Activated T-cell treated with anti-CD3 and anti-CD28 coated beads, Interleukin-2, amount 50 U/mL, for 72 hours (primary cell): ENCODE measurements around the gene SND1. TPM values are rescaled to one million over a fixed set of nuclear protein-coding genes. Genes with fewer than 3 reads are reported as not detected.

Experiments used
- ATAC-seq, 2 donors: fragments of 150-1000 bp; cut with Tn5 transposase; replicated peaks in 1 of 2; 2 replicates each; pipeline ENCODE4 v1.10.0; 2021; ENCODE audit warnings: moderate library complexity in 2 of 2, mild to moderate bottlenecking in 1 of 2
- DNase-seq, 2 donors: peaks; one replicate each; pipeline ENCODE4 v3.0.0; 2021 to 2022; ENCODE audit warnings: mixed read lengths in 1 of 2
- H3K27ac Mint-ChIP-seq: one replicate; pipeline ENCODE4 v1.8.0; 2022; ENCODE audit warnings: mild to moderate bottlenecking, moderate library complexity, mixed read lengths
- H3K27me3 Mint-ChIP-seq: one replicate; pipeline ENCODE4 v1.8.0; 2022; ENCODE audit warnings: low read depth, mixed read lengths
- H3K36me3 Mint-ChIP-seq, 2 donors: one replicate each; pipeline ENCODE4 v1.8.0; 2022; ENCODE audit warnings: mixed read lengths in 2 of 2, mild to moderate bottlenecking in 1 of 2; ENCODE audit not compliant: insufficient read depth in 2 of 2
- H3K4me1 Mint-ChIP-seq: one replicate; pipeline ENCODE4 v1.8.0; 2022; ENCODE audit warnings: low read depth, mixed read lengths
- H3K4me3 Mint-ChIP-seq, 2 donors: one replicate each; pipeline ENCODE4 v1.8.0; 2022; ENCODE audit warnings: mild to moderate bottlenecking in 2 of 2, mixed read lengths in 2 of 2, moderate library complexity in 2 of 2
- H3K9me3 Mint-ChIP-seq, 2 donors: one replicate each; pipeline ENCODE4 v1.8.0; 2022; ENCODE audit warnings: mixed read lengths in 2 of 2
- total RNA-seq, 2 donors: library from RNA; stranded (reverse); gene quantifications; one replicate each; pipeline ENCODE4 v1.2.3, GENCODE V29; 2022

The SND1 gene
- total RNA-seq, 2 donors from 2014 or later = 237 to 285 TPM

DNA sequence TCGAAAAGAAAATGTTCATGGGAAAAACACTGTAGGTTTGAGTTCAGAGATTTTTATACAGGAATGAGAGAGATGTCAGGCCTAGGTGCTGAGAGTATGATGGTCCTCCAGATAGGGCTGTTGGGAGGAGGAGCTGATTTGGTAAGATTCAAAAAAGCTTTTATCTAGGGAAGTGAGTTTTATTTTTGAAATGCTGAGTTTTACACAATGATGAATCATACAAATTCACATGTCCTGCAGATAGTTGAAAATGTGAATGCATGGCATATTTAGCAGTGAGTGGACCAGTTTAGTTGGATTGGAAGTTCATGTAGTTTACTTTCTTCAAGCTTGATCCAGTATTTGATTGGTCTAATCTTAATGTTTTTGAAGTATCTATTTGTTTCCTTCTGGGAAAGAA is 224.4 kb downstream of the SND1 start:
- DNase-seq = no peak
- Mint-ChIP-seq H3K27me3 (no peaks in the 10 kb centered on the region), H3K9me3 (no peaks in the 10 kb centered on the region), H3K36me3 (peaks cover 0 to 2% of the 10 kb centered on the region in 2 donors), H3K4me3 (no peak overlapping the region), H3K4me1 (peaks cover 32% of the 10 kb centered on the region), H3K27ac (no peak overlapping the region)
- no peak for ATAC-seq

GRCh38 chr7:127877951-127878350 is 226.0 kb downstream of the SND1 start:
- DNase-seq = no peak
- H3K27me3 Mint-ChIP-seq = no peaks in the 10 kb centered on the region
- ATAC-seq = no peak
- H3K36me3 Mint-ChIP-seq = no peaks in the 10 kb centered on the region
- H3K9me3 Mint-ChIP-seq = no peaks in the 10 kb centered on the region
- H3K4me1 Mint-ChIP-seq = peaks cover 17% of the 10 kb centered on the region
- H3K27ac Mint-ChIP-seq = no peak overlapping the region
- no peak overlapping the region for H3K4me3 Mint-ChIP-seq

GRCh38 chr7:127878791-127879190 is 226.8 kb downstream of the SND1 start:
- Mint-ChIP-seq H3K9me3 (no peaks in the 10 kb centered on the region), H3K27me3 (no peaks in the 10 kb centered on the region), H3K4me1 (peaks cover 9% of the 10 kb centered on the region), H3K36me3 (no peaks in the 10 kb centered on the region), H3K4me3 (no peak overlapping the region), H3K27ac (no peak overlapping the region)
- DNase-seq (no peak), ATAC-seq (no peak)

DNA sequence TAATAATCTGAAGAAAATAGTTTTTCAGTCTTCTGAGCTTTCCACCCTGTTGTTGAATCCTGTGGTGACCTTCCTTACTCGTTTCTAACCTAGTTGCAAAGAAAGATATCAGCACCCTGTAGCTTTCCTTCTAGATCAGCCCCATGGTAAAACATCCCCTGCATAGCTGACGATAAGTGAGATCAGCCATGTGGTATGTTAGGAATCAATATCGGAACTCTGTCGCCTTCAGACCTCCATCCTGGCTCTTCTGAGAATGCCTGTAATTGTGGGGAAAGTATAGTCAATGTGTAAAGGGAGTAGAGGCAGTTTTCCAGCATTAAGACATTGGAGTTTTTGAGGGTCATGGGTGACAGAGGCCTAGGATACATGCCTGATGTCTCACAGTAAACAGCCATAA is 227.4 kb downstream of the SND1 start:
- H3K9me3 Mint-ChIP-seq = no peaks in the 10 kb centered on the region
- H3K36me3 Mint-ChIP-seq = peaks cover 0 to under 1% of the 10 kb centered on the region in 2 donors
- ATAC-seq (no peak), DNase-seq (no peak)
- peaks cover 3% of the 10 kb centered on the region for H3K4me1 Mint-ChIP-seq
- H3K27ac Mint-ChIP-seq = no peak overlapping the region
- H3K27me3 Mint-ChIP-seq = no peaks in the 10 kb centered on the region
- no peak overlapping the region for H3K4me3 Mint-ChIP-seq

DNA sequence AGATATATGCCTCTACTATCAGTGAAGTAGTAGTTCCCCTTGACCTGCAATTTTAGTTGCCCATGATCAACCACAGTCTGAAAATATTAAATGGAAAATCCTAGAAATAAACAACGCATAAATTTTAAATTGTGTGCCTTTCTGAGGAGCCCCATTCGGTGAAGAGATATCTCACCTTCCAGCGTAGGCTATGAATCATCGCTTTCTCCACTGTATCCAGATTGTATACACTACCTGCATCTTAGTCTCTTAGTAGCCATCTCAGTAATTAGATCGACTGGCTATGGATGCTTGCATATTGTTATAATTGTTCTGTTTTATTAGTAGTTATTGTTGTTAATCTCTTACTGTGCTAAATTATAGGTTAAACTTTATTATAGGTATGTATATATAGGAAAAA is 227.9 kb downstream of the SND1 start:
- peaks cover 6% of the 10 kb centered on the region for H3K4me1 Mint-ChIP-seq
- H3K9me3 Mint-ChIP-seq = no peaks in the 10 kb centered on the region
- peaks cover 3% of the 10 kb centered on the region in 2 donors for H3K36me3 Mint-ChIP-seq
- ATAC-seq (no peak), DNase-seq (no peak)
- no peak overlapping the region for H3K27ac Mint-ChIP-seq
- H3K4me3 Mint-ChIP-seq = no peak overlapping the region
- H3K27me3 Mint-ChIP-seq = no peaks in the 10 kb centered on the region

- ATAC-seq = no peak
- H3K27ac Mint-ChIP-seq = no peak overlapping the region
Measured at GRCh38 chr7:127880454-127880853, 228.5 kb downstream of the SND1 start.

DNA sequence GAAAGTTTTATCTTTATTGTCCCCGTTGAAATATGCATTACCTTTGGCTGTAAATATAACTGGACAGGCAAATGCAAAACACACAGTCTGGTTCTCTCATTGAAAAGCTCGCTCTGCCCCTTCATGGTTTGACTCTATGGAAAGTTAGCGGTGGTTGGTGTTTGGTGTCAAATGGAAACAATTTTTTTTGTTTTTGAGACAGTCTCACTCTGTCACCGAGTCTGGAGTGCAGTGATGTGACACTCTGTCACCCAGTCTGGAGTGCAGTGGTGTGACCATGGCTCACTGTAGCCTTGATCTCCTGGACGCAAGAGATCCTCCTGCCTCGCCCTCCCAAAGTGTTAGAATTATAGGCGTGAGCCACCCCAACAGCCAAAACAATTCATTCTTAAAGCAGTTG is 229.6 kb downstream of the SND1 start:
- Mint-ChIP-seq H3K27me3 (no peaks in the 10 kb centered on the region), H3K27ac (no peak overlapping the region), H3K36me3 (peaks cover 3% of the 10 kb centered on the region in 2 donors), H3K9me3 (no peaks in the 10 kb centered on the region), H3K4me1 (peaks cover 6% of the 10 kb centered on the region), H3K4me3 (no peak overlapping the region)
- ATAC-seq (peak; percentile 60 to 65), DNase-seq (no peak)

More at GRCh38 chr7:127880454-127880853, 228.5 kb downstream of the SND1 start:
- DNase-seq = no peak
- Mint-ChIP-seq H3K4me3 (no peak overlapping the region), H3K9me3 (no peaks in the 10 kb centered on the region), H3K27me3 (no peaks in the 10 kb centered on the region), H3K36me3 (peaks cover 3% of the 10 kb centered on the region in 2 donors), H3K4me1 (peaks cover 6% of the 10 kb centered on the region)

GRCh38 chr7:127882313-127882920 is 230.4 kb downstream of the SND1 start:
- Mint-ChIP-seq H3K4me3 (no peak overlapping the region), H3K4me1 (peaks cover 6% of the 10 kb centered on the region), H3K27me3 (no peaks in the 10 kb centered on the region), H3K9me3 (no peaks in the 10 kb centered on the region), H3K36me3 (peaks cover 3% of the 10 kb centered on the region in 2 donors), H3K27ac (no peak overlapping the region)
- ATAC-seq (no peak), DNase-seq (no peak)

- H3K27ac Mint-ChIP-seq = no peak overlapping the region
- H3K27me3 Mint-ChIP-seq = no peaks in the 10 kb centered on the region
- H3K36me3 Mint-ChIP-seq = peaks cover 5% of the 10 kb centered on the region in 2 donors
- no peak for DNase-seq
- no peak overlapping the region for H3K4me3 Mint-ChIP-seq
- H3K9me3 Mint-ChIP-seq = no peaks in the 10 kb centered on the region
- ATAC-seq = no peak
- H3K4me1 Mint-ChIP-seq = peaks cover 6% of the 10 kb centered on the region
Measured at GRCh38 chr7:127884066-127884559, 232.1 kb downstream of the SND1 start.

- ATAC-seq = no peak
- Mint-ChIP-seq H3K9me3 (no peaks in the 10 kb centered on the region), H3K4me3 (no peak overlapping the region), H3K27me3 (no peaks in the 10 kb centered on the region), H3K4me1 (peaks cover 16% of the 10 kb centered on the region), H3K36me3 (peaks cover 8 to 14% of the 10 kb centered on the region in 2 donors), H3K27ac (no peak overlapping the region)
- no peak for DNase-seq
Measured at GRCh38 chr7:127885222-127885772, 233.3 kb downstream of the SND1 start.

DNA sequence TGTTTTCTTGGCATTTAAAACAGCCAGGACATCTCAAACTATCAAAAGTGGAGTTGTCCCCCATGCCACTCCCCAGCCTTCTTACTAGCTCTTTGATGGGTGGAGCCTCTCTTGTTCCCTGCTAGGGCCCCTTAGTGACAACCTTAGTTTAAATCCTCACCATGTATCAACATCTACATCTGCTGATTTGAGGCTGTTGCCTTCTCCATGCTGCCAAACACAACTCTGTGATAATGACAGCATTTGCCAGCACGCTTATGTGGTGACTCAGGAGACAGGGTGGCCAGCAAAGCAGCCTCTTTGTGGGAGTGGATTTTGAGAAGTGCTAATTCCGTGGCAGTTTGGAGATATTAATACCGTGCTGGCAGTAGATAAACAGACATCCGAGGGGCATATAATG is 233.8 kb downstream of the SND1 start:
- Mint-ChIP-seq H3K9me3 (no peaks in the 10 kb centered on the region), H3K36me3 (peaks cover 8 to 16% of the 10 kb centered on the region in 2 donors), H3K27ac (no peak overlapping the region), H3K27me3 (no peaks in the 10 kb centered on the region), H3K4me1 (peaks cover 21% of the 10 kb centered on the region), H3K4me3 (no peak overlapping the region)
- DNase-seq = no peak
- no peak for ATAC-seq

DNA sequence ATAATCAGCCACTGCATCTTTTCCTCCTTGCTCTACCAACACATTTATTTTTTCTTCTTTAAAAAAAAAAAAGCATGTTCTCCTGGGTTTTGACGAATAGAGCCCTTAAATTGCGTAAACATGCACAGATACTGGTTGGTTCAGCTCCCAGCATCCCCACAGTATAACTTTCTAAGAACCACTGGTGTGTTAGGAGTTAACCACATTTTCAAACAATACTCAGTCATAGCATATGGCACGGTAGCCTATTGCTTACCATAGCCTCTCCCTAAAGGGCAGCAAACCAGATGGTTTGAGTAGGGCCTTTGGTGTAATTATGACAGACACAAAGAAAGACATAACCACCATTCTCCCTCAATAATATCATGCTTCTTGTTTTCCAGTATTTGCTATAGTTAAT is 234.3 kb downstream of the SND1 start:
- Mint-ChIP-seq H3K4me1 (peaks cover 25% of the 10 kb centered on the region), H3K4me3 (no peak overlapping the region), H3K27me3 (no peaks in the 10 kb centered on the region), H3K27ac (no peak overlapping the region), H3K36me3 (peaks cover 8 to 16% of the 10 kb centered on the region in 2 donors), H3K9me3 (no peaks in the 10 kb centered on the region)
- ATAC-seq = no peak
- DNase-seq = no peak

DNA sequence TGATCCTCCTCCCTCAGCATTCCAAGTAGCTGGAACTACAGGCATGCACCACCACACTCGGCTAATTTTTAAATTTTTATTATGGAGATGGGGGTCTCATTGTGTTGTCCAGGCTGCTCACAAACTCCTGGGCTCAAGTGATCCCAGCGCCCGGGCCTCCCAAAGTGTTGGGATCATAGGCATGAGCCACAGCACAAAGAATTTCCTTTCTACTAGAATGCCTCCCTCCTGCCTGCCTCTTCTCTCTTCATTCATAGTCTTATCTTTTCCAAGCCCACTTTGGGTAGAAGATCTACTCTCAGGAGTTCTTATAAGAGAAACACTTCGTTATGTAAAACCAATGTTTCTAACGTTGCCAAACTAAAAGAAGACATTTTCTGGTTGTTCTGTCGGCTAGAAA is 235.1 kb downstream of the SND1 start:
- H3K4me1 Mint-ChIP-seq = peaks cover 26% of the 10 kb centered on the region
- DNase-seq (no peak), ATAC-seq (no peak)
- no peak overlapping the region for H3K27ac Mint-ChIP-seq
- H3K4me3 Mint-ChIP-seq = no peak overlapping the region
- no peaks in the 10 kb centered on the region for H3K27me3 Mint-ChIP-seq
- H3K9me3 Mint-ChIP-seq = no peaks in the 10 kb centered on the region
- peaks cover 8 to 16% of the 10 kb centered on the region in 2 donors for H3K36me3 Mint-ChIP-seq

- H3K27me3 Mint-ChIP-seq = no peaks in the 10 kb centered on the region
- no peak for ATAC-seq
- H3K36me3 Mint-ChIP-seq = peaks cover 8 to 16% of the 10 kb centered on the region in 2 donors
- H3K27ac Mint-ChIP-seq = no peak overlapping the region
- DNase-seq = no peak
- H3K9me3 Mint-ChIP-seq = no peaks in the 10 kb centered on the region
- no peak overlapping the region for H3K4me3 Mint-ChIP-seq
- H3K4me1 Mint-ChIP-seq = peaks cover 26% of the 10 kb centered on the region
Measured at GRCh38 chr7:127887631-127888030, 235.6 kb downstream of the SND1 start.
